Fibroblast of lung (primary cell): ENCODE measurements around the gene KCNA3. TPM values are rescaled to one million over a fixed set of nuclear protein-coding genes. Genes with fewer than 3 reads are reported as not detected.
"Not testable (repeated sequence)": the region's sequence is repeated elsewhere in the genome, so short reads cannot be mapped to it uniquely, and the experiment has no call there.

ENCODE experiments used
- DNase-seq, 2 donors: peaks; one replicate each; pipeline versions ENCODE4 v3.0.0 to v3.0.0-alpha.2; 2010; ENCODE audit warnings: low read depth in 2 of 2
- H2AFZ ChIP-seq: 2 replicates; pipeline ENCODE4 v1.5.1; 2012; ENCODE audit warnings: low read length, control low read depth, inconsistent platforms
- H3K27ac ChIP-seq: 2 replicates; pipeline ENCODE4 v1.5.1; 2011; ENCODE audit warnings: low read length, control low read depth; ENCODE audit not compliant: insufficient read depth
- H3K27me3 ChIP-seq: 2 replicates; pipeline ENCODE4 v1.5.1; 2011; ENCODE audit warnings: mild to moderate bottlenecking, low read length; ENCODE audit not compliant: control insufficient read depth, insufficient read depth
- H3K36me3 ChIP-seq: 2 replicates; pipeline ENCODE4 v1.5.1; 2011; ENCODE audit warnings: low read length; ENCODE audit not compliant: control insufficient read depth, insufficient read depth
- H3K4me1 ChIP-seq: 2 replicates; pipeline ENCODE4 v1.5.1; 2011; ENCODE audit warnings: low read length; ENCODE audit not compliant: control insufficient read depth, insufficient read depth; ENCODE audit errors: extremely low read depth
- H3K4me2 ChIP-seq: 2 replicates; pipeline ENCODE4 v1.5.1; 2011; ENCODE audit warnings: low read length, control low read depth; ENCODE audit not compliant: insufficient read depth; ENCODE audit errors: extremely low read depth
- H3K4me3 ChIP-seq, 4 experiments: fragments of 200-600 bp in 1 of 4; sonication (generic) in 1 of 4; replicated peaks in 1 of 4; 2 replicates each; pipeline ENCODE4 v1.5.1; 2011 to 2016; ENCODE audit warnings: low read length in 4 of 4, low read depth in 3 of 4, mild to moderate bottlenecking in 3 of 4, control low read depth in 2 of 4, inconsistent platforms in 1 of 4, mixed read lengths in 1 of 4; ENCODE audit not compliant: insufficient read depth in 1 of 4; ENCODE audit errors: control extremely low read depth in 1 of 4
- H3K79me2 ChIP-seq: 2 replicates; pipeline ENCODE4 v1.5.1; 2012; ENCODE audit warnings: mild to moderate bottlenecking, low read length, inconsistent platforms; ENCODE audit not compliant: control insufficient read depth, insufficient read depth
- H3K9ac ChIP-seq: 2 replicates; pipeline ENCODE4 v1.5.1; 2011; ENCODE audit warnings: mild to moderate bottlenecking, low read length, control low read depth; ENCODE audit not compliant: insufficient read depth
- H3K9me3 ChIP-seq: 2 replicates; pipeline ENCODE4 v1.5.1; 2012; ENCODE audit warnings: low read depth, low read length; ENCODE audit not compliant: control insufficient read depth, insufficient read depth
- H4K20me1 ChIP-seq: 2 replicates; pipeline ENCODE4 v1.5.1; 2011; ENCODE audit warnings: low read length; ENCODE audit not compliant: control insufficient read depth, insufficient read depth; ENCODE audit errors: extremely low read depth
- EZH2 ChIP-seq: IDR thresholded peaks from 2 replicates; pipeline ENCODE4 v1.5.1; 2012; ENCODE audit warnings: low read length, control low read depth, mild to moderate bottlenecking; ENCODE audit errors: missing control alignments
- polyA plus RNA-seq, 2 donors: library from polyadenylated mRNA; depleted of rRNA in 1 of 2; stranded (reverse) in 1 of 2; unstranded in 1 of 2; fragments of >200 nt; gene quantifications; 2 replicates each; pipeline ENCODE4 v1.2.1, GENCODE V29; 2011 to 2012; ENCODE audit warnings: missing spikeins in 1 of 2
- total RNA-seq: library from RNA; depleted of rRNA; stranded (reverse); fragments of >200 nt; gene quantifications from 2 replicates; pipeline ENCODE4 v1.2.1, GENCODE V29; 2014
- TF ChIP-seq, protein P1 (sequence below), 2 donors: IDR thresholded peaks in 1 of 2; conservative IDR thresholded peaks in 1 of 2; 1 replicate in 1 of 2; 2 replicates in 1 of 2; pipeline ENCODE4 v1.5.1; 2011 to 2012; ENCODE audit warnings: low read length in 2 of 2, control low read depth in 1 of 2, inconsistent platforms in 1 of 2, low read depth in 1 of 2, mild to moderate bottlenecking in 1 of 2

KCNA3 gene
- total and polyA plus RNA-seq, 2 donors (not counting 1 experiment from before 2014, with no cell fraction given), result 2.7 to 5.6 TPM

DNA sequence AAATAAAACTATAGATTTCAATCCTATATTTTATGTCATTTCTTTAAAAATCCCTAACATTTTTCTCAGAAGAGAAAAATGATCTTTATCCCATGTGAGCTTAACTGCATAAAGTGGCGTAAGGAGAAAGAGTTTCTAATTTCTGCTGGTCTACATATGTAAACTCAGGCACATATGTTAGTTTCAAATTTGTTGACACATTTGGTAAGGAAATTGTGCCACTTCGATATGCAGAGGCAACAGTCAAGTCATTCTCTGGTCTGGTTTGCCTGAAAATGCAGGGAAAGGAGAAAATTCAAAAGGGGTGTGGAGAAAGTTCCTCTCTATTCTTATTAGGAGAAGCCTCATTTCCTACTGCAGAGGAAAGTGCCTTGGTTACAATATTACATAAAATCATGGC is 11.5 kb downstream of the KCNA3 start:
- DNase-seq, result no peak
- H3K27me3 ChIP-seq, result no peaks in the 10 kb centered on the region
- no peaks in the 10 kb centered on the region for H3K4me1 ChIP-seq
- H3K79me2 ChIP-seq, result no peaks in the 10 kb centered on the region
- H3K36me3 ChIP-seq, result no peaks in the 10 kb centered on the region
- TF ChIP-seq EZH2, result no peak
- TF ChIP-seq, protein P1, sequence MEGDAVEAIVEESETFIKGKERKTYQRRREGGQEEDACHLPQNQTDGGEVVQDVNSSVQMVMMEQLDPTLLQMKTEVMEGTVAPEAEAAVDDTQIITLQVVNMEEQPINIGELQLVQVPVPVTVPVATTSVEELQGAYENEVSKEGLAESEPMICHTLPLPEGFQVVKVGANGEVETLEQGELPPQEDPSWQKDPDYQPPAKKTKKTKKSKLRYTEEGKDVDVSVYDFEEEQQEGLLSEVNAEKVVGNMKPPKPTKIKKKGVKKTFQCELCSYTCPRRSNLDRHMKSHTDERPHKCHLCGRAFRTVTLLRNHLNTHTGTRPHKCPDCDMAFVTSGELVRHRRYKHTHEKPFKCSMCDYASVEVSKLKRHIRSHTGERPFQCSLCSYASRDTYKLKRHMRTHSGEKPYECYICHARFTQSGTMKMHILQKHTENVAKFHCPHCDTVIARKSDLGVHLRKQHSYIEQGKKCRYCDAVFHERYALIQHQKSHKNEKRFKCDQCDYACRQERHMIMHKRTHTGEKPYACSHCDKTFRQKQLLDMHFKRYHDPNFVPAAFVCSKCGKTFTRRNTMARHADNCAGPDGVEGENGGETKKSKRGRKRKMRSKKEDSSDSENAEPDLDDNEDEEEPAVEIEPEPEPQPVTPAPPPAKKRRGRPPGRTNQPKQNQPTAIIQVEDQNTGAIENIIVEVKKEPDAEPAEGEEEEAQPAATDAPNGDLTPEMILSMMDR (conservative IDR thresholded peaks at IDR 0.05 in 1 of 2, IDR thresholded peaks at IDR 0.05 in 1 of 2; ENCODE audit: low read depth in 1 of 2, low read length in 2 of 2), result no peak
- H3K4me2 ChIP-seq, result no peak overlapping the region
- H3K27ac ChIP-seq, result no peak overlapping the region
- no peaks in the 10 kb centered on the region for H4K20me1 ChIP-seq
- H3K9ac ChIP-seq, result no peak overlapping the region
- no peak overlapping the region for H2AFZ ChIP-seq
- no peaks in the 10 kb centered on the region for H3K9me3 ChIP-seq
- H3K4me3 ChIP-seq, result no peak overlapping the region

DNA sequence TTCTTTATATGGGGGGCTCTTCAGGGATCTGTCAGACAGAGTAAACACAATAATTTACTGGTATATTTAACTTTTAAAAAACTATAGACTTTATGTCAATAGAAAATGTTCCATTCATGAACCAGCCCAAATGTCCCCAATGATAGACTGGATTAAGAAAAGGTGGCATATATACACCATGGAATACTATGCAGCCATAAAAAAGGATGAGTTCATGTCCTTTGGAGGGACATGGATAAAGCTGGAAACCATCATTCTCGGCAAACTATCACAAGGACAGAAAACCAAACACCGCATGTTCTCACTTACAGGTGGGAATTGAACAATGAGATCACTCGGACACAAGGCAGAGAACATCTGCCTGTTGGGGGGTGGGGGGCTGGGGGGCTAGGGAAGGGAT is 15.2 kb downstream of the KCNA3 start:
- H3K9me3 ChIP-seq, H3K4me2 ChIP-seq, H3K27me3 ChIP-seq, H4K20me1 ChIP-seq, H3K4me3 ChIP-seq, H3K79me2 ChIP-seq, H3K4me1 ChIP-seq, H2AFZ ChIP-seq, DNase-seq, H3K27ac ChIP-seq, H3K36me3 ChIP-seq, H3K9ac ChIP-seq: not testable (repeated sequence)

DNA sequence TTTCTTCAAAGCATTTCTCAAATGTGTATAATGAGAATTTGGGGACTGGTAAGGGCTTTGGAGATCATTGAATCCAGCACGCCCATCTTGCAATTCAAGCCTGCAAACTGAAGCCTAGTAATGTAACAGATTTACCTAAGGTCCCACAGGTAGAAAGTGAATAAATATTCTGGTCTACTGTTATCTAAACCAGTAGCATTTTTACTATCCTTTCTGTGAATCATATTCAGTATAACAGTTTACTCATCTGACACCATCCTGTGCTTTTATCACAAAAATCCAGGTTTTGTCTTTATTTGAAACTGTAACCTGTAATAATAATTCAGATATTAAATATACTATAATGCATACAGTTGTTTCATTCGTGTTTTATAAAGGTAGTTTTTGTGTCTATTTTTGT is 17.4 kb downstream of the KCNA3 start:
- DNase-seq, result no peak
- Histone ChIP-seq H2AFZ (no peak overlapping the region), H3K4me1 (no peaks in the 10 kb centered on the region), H3K79me2 (no peaks in the 10 kb centered on the region), H3K27ac (no peak overlapping the region), H3K9me3 (no peaks in the 10 kb centered on the region), H3K36me3 (no peaks in the 10 kb centered on the region), H3K4me3 (no peak overlapping the region), H3K27me3 (no peaks in the 10 kb centered on the region), H3K9ac (no peak overlapping the region), H3K4me2 (no peak overlapping the region), H4K20me1 (no peaks in the 10 kb centered on the region)
- no peak for TF ChIP-seq EZH2
- TF ChIP-seq, protein P1 (conservative IDR thresholded peaks at IDR 0.05 in 1 of 2, IDR thresholded peaks at IDR 0.05 in 1 of 2; ENCODE audit: low read depth in 1 of 2, low read length in 2 of 2), result no peak
